ENCODE data around the gene NEDD4L.
A peak's percentile ranks its signal among the peaks of the same experiment; 100 is the strongest.

NEDD4L gene

DNA sequence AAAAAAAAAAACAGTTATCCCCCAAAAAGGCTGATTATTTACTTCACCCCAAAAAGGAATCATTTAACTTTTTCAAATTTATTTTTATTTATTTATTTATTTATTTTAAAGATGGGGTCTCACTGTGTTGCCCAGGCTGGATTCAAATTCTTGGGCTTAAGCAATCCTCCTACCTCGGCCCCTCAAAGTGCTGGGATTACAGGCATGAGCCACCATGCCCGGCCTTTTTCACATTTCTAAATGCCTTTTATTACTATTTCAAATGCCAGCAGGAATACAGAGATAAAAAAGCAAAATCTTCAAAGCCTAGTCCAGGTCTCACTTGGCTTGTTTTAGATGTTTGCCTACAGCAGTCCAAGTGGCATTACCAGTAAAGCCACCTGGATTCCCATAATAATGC lies 345.7 kb downstream of the NEDD4L start:
- DNase-seq, result no peak

DNA sequence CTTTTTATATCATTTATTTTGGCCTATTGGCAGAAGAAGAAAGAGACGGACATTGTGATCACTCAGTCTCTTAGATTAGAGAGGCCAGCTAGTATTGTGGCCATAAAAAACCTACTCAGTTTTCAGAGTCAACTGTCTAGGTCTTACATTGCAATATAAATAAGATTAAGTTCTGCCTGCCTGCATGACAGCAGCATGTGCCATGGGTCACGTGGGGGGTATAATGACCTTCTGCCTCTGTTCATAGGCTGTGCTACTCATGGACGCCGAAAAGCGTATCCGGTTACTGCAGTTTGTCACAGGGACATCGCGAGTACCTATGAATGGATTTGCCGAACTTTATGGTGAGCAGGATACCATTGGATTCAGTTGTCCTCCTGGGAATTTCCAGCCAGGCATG lies 346.4 kb downstream of the NEDD4L start:
- no peak for DNase-seq

DNA sequence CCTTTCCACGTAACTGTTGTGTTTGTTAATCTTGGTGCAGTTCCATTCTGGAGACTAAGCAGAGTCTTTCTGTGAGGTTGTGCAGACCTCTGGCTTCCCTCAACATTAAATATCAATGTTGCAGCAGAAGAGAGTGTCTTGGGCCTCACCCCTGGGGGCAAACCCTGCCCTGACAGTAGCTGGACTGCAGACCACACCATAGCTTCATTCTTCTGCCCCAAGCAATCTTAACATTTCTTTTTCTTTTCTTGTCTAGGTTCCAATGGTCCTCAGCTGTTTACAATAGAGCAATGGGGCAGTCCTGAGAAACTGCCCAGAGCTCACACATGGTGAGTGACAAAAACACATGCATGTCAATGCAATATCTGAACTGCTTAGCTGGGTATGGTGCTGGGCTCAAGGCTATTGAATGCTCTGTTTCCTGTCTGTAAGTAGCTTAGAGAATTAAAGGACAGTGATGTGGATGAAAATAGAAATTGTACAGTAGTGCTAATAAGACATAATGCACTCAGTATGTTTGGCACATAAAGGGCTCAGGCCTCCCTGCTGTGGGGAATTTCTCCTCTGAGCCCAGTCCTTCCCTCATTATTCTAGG lies 347.3 kb downstream of the NEDD4L start:
- DNase-seq, result no peak

DNA sequence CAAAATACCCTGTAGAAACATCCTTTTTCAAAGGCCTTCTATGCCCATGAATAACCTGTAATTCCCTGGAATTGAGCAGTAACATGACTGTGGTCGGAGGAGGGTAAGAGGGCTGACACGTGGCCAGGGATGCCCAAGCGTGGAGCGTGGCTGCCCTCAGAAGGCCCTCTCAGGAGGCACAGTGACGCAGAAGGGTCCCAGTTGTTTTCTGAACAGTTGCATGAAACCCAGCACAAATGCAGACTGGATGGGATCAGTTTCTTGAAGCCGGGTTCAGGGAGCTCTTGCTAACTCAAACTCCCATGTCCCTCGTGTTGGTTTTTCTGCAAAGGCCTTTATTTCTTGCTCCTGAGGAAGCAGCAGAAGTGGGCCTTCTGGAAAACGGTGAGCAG lies 347.9 kb downstream of the NEDD4L start:
- no peak for DNase-seq

DNA sequence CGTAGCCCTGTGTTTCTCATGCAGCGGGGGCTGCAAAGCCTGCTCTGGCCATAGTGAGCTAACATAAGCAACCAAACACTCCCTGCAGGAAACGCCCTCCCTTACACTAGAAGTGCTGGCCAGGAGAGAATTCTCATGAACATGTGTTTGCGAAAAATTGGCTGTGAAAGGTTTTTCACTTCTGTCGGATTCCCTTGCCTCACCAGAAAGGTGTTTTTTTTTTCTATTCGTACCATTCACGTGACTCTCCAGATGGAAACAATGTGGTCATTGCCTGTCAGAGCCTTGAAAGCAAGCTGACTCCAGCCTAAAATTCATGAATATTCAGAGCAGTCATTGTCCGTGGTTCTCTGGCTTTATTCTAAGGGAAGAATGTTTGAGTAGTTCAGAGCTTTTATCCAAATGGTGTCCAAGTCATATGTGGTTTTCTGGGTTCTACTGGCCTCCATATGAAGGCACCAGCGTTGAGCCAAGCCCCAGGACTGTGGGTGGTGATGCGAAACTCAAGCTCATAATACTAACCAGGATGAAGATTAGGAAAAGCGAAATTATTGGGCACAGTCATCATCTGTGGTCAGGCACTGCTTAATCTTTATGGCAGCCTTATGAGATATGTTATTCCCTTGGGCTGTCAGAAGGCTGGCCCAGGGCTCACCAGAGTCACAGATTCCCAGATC lies 348.4 kb downstream of the NEDD4L start:
- no peak for DNase-seq

DNA sequence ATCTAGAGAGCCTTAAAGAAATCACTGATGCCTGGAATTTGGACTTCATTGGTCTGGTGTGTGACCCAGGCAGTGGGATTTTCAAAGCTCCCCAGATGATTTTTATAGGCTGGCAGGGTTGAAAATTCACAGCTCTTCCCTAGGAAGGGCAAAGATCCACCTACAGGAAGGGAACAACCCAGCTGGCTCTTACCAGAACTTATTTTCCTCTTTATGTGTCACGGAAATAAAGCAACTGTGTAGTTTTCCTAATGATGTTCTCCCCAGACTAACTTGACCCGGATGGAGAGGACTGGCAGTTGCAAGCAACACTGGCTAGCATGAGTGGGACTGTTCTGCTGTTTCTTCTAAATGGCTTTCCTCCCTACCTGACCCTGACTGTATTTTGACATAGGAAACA lies 349.3 kb downstream of the NEDD4L start:
- DNase-seq, result no peak

DNA sequence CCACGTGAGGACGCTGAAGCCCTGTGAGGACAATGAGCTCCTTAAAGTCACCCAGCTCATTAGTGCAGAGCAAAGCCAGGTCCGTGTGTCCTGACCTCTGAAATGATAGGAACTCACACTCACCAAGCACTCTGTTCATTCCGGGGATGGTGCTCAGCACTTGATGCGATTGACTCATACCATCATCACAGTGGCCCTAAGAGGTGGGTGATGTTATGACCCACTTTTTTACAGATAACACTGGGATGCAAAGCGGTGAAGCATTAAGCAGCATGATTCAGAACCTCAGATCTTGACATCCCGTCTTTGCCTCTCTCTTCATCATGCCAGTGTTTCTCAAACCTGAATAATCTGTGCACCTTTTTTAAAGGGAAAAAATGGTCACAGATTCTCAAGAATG lies 350.0 kb downstream of the NEDD4L start:
- no peak for DNase-seq

DNA sequence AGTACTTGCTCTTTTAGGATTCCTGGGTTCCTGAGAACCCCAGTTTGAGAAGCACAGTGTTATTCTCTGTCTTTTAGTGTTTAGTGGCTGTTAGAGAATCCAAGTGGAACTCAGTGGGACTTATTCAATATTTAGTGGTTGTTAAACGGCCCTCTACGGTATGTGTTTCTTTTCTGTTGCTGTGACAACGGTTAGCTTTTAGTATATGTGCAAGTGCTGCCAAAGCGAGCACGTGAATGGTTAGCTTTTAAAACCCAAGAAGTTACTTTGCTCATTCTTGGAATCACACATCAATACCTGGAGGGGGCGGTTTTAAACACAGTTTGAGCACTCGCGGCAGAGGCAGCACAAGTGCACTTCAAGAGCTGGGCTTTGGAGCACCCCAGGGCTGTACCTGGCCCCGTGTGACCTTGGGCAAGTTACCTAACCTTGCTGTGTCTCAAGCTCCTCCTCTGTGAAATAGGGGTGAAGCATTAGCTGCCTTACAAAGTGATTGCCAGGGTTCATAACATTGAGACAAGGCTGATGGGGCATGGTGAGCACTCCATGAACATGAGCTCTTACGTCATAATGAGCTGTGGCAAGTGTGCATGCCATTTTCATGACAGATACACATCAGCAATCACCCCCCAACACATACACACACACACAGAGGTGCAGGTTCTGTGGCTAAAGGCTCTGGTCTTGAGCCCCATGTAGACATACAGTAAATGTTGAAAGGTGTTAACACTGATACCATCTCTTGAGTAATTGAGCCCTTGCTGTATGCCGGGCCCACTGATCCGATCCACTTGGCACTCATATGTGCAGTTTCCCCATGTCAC lies 350.8 kb downstream of the NEDD4L start:
- no peak for DNase-seq

DNA sequence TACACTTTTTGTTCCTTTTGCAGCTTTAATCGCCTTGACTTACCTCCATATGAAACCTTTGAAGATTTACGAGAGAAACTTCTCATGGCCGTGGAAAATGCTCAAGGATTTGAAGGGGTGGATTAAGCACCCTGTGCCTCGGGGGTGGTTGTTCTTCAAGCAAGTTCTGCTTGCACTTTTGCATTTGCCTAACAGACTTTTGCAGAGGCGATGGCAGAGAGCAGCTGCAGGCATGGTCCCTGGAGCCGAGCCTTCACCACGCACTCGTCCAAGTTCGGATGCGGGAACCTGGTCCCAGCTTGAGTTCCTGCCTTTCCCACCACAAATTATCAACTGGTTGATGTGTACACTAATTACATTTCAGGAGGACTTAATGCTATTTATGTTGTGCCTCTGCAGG lies 352.1 kb downstream of the NEDD4L start:
- no peak for DNase-seq

DNA sequence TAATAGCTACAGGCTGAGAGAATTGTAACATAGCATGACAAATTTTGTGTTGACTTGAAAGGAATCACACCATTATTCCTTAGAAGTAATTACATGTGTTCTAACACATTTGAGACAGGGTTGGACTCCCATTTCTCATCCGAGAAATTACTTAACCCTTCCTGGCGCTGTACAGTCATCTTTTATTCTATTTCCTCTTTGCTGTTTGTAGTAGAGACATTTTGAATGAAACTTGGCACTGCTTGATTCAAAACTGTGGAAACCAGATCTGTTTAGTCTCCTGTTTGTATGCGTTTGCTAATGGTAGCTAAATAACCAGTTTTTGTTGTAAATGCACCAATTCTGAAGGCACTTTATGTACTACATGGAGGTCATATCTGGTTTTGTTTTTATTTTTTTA lies 352.9 kb downstream of the NEDD4L start:
- no peak for DNase-seq

DNA sequence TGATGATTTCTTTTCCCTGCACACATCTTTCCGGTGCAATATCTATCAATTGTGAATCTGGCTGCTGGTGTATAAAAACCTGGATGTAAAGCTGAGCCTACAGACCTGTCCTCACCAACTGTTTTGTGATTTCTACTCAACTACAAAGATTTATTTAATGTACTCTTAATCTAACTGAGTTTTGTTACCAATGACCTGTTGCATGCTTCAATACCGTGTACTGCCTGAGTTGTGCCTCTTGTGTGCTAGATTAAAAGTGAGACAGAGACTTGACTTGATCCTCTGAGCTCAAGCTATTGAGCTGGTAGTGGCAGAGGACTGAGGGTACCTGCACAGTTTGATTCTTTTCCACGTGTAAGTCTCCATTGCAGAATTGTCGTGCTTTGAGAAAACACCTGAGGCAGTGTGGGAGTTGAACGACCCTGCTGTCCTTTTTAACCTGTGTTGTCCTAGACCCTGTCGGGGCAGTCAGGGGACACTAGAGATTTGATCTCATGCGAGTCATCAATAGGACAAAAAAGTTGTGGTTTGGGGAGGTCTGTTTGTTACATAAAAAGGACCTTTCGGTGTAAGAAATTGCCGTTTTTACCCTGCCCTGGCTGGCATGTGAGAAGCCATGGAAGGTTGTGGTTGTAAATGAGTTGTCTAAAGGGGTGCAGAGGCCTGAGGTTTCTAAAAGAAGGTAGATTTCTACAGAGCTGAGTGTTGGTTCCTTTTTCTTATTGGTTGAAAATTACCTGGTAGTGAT lies 353.5 kb downstream of the NEDD4L start:
- no peak for DNase-seq

DNA sequence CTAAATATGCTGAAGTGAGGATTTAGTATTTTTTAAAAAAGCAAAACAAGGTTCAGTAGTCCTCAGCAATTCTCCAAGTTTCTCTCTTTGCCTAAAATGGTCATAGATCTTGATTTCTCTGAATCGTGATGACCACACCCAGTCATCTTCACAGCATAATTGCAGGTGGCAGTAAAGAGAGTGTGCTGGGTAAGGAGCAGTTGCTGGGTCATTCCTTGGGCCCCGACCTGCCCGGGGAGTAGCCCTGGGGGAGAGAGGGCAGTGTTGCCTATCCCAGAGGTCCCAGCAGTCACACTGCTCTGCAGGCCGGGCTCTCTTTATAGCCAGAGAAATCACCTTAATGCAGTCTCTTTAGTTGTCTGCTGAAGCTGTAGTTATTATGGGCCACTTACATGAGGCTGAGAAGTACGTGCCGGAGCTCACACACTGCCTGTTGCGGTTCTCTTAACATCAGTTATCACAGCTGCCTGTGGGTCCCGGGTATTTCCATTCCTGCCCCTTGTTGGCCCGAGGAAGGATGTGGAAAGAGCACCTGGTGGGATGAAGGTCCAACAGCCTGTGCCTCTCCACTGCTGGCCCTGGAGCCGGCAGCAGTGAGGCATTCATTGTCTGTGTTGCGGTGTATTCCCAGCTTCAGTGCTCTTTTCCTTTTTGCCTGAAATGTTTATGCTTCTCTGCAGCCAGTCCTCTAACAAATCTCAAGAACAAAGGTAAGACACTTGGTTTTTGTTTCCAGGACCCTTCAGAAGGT lies 354.8 kb downstream of the NEDD4L start:
- no peak for DNase-seq

DNA sequence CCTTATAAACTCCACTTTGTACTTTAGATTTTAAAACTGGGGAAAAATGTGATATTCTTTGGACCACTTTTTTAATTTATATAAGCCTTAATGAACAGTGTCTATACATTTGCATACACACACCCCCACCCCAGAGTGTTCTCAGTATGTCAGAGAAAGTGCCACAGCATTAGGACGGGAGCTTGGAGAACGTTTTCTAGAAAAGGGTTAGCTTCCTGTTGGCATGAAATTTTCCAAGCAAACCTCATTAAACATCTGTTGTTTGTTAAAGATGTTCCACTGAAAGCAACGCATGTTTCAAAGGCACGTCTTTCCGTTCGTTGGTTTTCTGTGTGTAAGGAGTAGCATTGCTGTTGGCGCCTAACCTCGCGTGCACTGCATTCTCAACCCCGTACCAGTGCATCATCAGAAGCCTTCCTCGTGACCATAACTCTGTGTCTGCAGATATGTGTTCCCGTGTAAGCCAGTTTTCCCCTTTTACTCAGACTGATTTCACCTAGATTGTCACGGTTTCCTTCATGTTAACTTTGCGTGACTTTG lies 356.4 kb downstream of the NEDD4L start:
- DNase-seq, result no peak

DNA sequence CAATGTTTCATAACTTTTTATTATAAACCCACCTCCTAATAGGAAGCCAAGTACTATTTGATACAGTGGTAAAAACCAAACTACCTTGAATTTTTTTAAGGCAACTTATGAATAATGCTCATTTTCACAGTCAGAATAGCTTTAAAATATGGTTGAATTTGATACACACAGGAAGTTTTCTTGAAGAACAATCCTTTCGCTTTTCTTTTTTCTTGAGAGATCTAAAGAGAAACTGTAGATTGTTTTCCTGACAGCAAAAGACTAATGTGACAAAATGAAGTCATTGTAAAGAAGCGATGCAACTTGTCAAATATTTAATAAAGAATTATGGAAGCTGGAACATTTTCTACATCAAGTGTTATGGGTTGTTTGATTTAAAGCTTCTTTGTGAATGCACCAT lies 357.2 kb downstream of the NEDD4L start:
- DNase-seq, result no peak

DNA sequence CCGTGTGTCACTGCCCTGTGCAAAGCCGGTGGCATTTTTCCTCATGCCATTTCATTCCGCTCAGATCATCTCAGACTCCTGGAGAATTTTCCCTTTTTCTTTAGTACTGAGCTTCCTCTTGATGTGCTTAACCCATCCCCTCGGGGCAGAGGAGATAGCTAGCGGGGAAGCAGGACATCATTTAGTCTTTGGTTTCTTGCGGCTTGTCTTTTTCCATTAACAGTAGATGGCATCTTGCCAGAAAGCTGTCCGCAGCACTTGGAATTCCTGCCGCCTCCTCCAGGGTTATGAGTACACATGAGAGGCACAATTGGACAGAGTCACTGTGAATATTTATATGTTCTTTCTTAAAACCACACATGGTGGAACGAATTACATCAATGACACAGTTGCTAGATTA lies 358.2 kb downstream of the NEDD4L start:
- DNase-seq, result peak; percentile 79

DNA sequence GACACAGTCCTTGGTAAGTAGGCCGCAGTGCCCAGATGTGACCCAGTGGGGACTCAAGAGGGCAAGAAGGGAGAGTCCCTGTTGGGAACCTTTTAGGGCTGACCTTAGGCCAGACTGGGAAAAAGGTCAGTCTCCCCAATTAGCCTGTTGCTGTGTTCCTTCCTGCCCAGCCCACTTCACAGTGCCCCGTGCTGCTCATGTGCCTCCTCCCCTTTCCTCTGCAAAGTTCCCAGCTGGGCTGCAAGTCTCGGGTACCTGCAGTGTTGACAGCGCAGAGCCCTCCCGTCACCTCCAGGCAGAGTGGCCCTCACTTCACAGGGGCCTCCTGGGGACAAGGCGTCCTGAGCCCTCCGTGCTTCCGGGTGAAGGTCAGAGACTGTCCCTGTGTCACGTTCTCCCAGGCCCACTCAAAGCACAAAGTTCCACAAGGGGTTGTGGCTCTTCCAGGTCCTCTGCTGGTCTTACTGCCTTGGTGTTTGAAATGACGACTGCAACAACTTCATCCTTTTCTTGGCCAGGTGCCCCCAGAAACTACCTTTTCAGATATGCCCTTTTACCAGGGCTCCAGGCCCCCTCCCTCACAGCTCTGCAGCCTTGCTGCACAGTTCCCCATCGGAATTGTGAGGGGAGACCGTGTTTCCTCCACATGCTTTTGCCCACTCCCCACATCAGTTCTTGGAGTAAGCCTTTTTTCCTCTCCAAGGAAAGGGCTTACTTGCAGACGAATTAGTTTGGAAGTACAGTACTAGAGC lies 359.1 kb downstream of the NEDD4L start:
- no peak for DNase-seq

DNA sequence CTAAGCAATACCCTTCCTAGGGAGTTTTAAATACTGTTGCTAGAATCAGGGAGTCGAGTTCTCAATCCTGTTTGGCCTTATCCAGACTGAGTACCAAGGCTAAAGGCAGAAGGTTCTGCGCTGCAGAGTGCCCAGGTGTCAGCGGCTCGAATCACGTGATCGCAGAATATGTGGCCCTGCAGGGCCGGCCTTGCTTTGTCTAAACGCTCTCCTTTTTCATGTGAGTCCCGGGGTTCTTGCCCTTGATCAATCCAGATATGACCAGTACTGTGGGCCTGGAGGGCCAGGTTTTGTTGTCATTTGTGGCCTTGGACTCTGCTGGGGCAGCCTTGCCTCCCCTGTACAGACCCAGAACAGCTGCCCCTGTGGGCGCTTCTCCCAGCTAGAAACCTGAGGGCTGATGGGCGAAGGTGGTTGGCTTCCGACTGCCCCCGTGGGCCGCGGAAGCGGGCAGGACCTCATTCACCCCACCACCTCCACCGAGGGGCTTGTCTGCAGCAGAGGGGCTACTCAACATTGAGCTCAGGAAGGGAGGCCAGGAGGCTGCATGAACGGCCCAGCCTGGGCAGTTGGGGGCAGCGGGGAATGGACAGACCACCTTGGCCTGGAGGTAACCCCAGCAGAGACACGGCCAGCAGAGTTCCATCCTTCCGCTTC lies 359.9 kb downstream of the NEDD4L start:
- no peak for DNase-seq

DNA sequence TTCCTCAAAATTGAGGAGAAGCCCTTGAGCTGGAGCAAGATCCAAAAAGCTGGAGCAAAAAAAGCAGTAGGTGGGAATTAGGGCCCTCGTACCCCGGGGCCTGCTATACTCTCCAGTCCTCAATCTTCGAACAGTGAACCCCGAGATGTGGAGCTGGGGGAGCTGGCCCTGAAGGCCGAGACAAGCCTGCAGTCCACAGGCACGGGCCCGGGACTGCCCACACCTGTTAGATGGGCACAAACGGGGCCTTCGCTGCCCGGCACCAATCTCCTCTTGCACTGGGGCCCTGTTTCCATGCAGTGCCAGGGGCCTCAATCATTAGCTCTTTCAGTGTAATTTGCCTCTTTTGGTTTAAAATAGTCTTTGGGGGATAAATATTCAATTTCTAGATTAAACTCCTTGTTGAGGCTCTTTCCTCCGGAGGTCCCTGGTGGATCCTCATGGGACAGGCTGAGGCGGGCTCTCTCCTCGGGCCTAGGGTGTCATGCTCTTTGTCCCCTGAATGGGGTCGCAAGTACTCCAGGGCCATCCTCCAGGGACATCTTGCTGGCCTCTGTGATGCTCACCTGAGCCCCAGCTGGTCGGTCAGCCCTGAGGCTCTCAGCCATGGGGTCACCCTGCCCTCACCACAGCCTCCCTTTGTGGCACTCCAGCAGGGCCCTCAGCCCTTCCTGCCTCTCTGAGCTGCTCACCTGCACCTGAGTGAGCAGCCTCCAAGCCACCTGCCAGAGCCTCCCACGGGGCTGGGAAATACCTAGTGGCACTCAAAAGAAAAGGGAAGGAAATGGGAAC lies 361.3 kb downstream of the NEDD4L start:
- DNase-seq, result no peak

DNA sequence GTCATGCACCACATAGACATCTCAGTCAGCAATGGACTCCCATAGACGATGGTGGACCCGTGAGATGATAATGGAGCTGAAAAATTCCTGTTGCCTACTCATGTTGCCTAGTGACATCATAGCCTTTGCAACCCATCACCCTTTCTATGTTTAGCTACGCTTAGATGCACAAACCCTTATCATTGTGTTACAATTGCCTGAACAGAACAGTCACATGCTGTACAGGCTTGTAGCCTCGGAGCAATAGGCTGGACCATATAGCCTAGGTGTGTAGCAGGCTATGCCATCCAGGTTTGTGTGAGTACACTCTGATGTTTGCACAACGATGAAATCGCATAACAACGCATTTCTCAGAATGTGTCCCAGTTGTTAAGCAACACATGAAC lies 363.2 kb downstream of the NEDD4L start:
- DNase-seq, result peak; percentile 37

DNA sequence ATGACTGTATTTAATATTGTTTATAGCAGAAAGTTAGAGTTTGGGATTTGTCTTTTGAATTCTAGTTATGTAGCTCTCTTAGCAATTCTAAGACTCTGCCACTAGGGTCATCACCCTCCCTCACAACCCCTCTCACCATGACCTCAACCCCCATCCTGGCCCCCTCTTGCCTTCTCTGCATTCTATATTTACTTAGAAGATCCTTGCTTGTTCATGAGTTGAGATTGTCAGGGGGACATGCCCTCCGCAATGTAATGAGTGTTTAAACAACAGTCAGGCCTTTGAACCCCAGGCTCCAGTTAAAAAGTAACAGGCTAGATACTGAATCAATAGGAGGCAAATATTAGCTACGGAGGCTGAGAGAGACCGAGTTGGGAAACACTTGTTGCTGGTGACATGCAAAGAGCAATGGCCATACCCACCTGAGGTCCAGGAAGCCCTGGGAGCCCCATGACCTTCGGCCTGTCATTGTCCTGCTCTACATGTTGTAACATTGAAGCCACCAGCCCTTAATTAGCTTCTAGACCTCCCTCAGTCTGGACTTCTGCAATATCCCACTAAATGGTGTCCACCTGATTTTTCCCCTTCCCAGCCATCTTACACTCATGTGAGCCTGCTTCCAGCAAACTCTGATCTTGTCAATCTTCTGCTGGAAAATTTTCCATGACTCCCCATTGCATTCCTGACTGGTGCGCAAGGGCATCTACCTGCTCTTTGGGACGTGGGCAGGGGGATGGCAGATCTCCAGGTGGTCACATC lies 363.8 kb downstream of the NEDD4L start:
- no peak for DNase-seq
